Measurements from ENCODE around the gene PPP2R5C.

- no peak for TF ChIP-seq POLR2A (IDR thresholded peaks at IDR 0.05; ENCODE audit: low read depth, low read length)
- TF ChIP-seq TAF1 (IDR thresholded peaks at IDR 0.05; ENCODE audit: low read depth, low read length) = no peak
- TF ChIP-seq POLR2AphosphoS5 (IDR thresholded peaks at IDR 0.05; ENCODE audit: low read depth, low read length) = no peak
- no peak for TF ChIP-seq POU2F2 (IDR thresholded peaks at IDR 0.05; ENCODE audit: low read depth, low read length)
- no peak for TF ChIP-seq SPI1 (IDR thresholded peaks at IDR 0.05; ENCODE audit: low read depth, low read length)
- TF ChIP-seq PAX5 (IDR thresholded peaks at IDR 0.05; ENCODE audit: insufficient read depth, low read length, severe bottlenecking) = no peak
These were observed 202.3 kb downstream of the PPP2R5C start for GRCh38 chr14:101963656-101964296.
